Measurements from ENCODE around the gene CREB1. TPM values are rescaled to one million over a fixed set of nuclear protein-coding genes. Genes with fewer than 3 reads are reported as not detected.

Gene CREB1
- total and polyA plus RNA-seq, 2 donors (not counting 3 experiments of a cell fraction or from before 2014, with no cell fraction given), result 31.0 to 71.1 TPM

DNA sequence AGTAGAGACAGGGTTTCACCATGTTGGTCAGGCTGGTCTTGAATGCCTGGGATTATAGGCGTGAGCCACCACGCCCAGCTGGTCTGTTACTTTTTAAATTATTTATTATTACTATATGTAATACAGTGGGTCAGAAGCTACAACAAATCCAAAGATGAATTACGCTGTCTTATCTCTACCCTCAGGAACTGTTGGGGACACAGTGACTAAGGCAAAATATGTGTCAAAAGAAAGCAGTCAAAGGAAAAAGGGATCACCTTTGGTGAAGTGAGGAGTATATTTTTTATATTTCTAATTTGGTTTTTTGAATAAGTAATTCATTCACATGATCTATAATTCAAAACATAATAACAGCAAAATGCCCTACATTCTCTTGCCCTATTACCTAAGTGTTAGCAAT is 4.7 kb downstream of the CREB1 start:
- intact Hi-C loops (cut with micrococcal nuclease) (loop anchor here (5.0 kb wide), 1 partner anchor 193 kb away; no protein-coding TSS in a partner anchor), dilution Hi-C loops (cut with MboI; ENCODE audit: extremely low pct_ligation_motif_present, low sequenced_read_pairs) (no loop called here)
- peaks cover 88% of the 10 kb centered on the region for H3K79me2 ChIP-seq (ENCODE audit: control insufficient read depth, insufficient read depth, low read length)
- DNase-seq (ENCODE audit: low read depth, low spot score), result no peak
- ChIA-PET POLR2A (no interaction called here), CTCF (interaction anchor here (1.4 to 2.8 kb wide), 3 partner anchors 10 to 92 kb away, joined by 5 to 9 read pairs (median 8); partner anchors contain the start of gene METTL21A)
- peaks cover 20% of the 10 kb centered on the region for H3K4me1 ChIP-seq (ENCODE audit: control insufficient read depth, extremely low read depth, insufficient read depth, low read length)
- H4K20me1 ChIP-seq (replicated peaks; ENCODE audit: control insufficient read depth, extremely low read depth, insufficient read depth, low read length), result peaks cover 4% of the 10 kb centered on the region
- TF ChIP-seq, protein P1, sequence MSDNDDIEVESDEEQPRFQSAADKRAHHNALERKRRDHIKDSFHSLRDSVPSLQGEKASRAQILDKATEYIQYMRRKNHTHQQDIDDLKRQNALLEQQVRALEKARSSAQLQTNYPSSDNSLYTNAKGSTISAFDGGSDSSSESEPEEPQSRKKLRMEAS (IDR thresholded peaks at IDR 0.05; ENCODE audit: insufficient read depth, insufficient read length), result no peak
- TF ChIP-seq POLR2AphosphoS5 (IDR thresholded peaks at IDR 0.05; ENCODE audit: insufficient read depth, low read depth, low read length) (no peak), EZH2 (IDR thresholded peaks at IDR 0.05; ENCODE audit: borderline replicate concordance, low read depth, low read length, severe bottlenecking) (no peak), MYC (IDR thresholded peaks at IDR 0.05; ENCODE audit: low read depth, low read length) (no peak), GATA2 (IDR thresholded peaks at IDR 0.05; ENCODE audit: insufficient read depth, insufficient read length, low read depth, low read length) (no peak), POLR2A (IDR thresholded peaks at IDR 0.05; ENCODE audit: low read depth, low read length) (no peak), FOS (IDR thresholded peaks at IDR 0.05; ENCODE audit: borderline replicate concordance, insufficient read depth, low read length) (no peak), JUN (IDR thresholded peaks at IDR 0.05; ENCODE audit: borderline replicate concordance, insufficient read depth, insufficient read length, low read depth) (no peak)
- TF ChIP-seq, protein P2, sequence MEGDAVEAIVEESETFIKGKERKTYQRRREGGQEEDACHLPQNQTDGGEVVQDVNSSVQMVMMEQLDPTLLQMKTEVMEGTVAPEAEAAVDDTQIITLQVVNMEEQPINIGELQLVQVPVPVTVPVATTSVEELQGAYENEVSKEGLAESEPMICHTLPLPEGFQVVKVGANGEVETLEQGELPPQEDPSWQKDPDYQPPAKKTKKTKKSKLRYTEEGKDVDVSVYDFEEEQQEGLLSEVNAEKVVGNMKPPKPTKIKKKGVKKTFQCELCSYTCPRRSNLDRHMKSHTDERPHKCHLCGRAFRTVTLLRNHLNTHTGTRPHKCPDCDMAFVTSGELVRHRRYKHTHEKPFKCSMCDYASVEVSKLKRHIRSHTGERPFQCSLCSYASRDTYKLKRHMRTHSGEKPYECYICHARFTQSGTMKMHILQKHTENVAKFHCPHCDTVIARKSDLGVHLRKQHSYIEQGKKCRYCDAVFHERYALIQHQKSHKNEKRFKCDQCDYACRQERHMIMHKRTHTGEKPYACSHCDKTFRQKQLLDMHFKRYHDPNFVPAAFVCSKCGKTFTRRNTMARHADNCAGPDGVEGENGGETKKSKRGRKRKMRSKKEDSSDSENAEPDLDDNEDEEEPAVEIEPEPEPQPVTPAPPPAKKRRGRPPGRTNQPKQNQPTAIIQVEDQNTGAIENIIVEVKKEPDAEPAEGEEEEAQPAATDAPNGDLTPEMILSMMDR (IDR thresholded peaks at IDR 0.05; ENCODE audit: extremely low read depth in 1 of 2, insufficient read depth in 1 of 2, low read depth in 1 of 2, low read length in 2 of 2), result no peak
- no peak overlapping the region for H3K27ac ChIP-seq (ENCODE audit: insufficient read depth, low read depth, low read length)
- no peaks in the 10 kb centered on the region for H3K36me3 ChIP-seq (ENCODE audit: control insufficient read depth in 2 of 2, extremely low read depth in 1 of 2, insufficient read depth in 2 of 2, low read length in 2 of 2)
- no peak overlapping the region for H2AFZ ChIP-seq (ENCODE audit: low read depth, low read length)
- H3K9ac ChIP-seq (replicated peaks; ENCODE audit: extremely low read depth, insufficient read depth, low read length), result no peak overlapping the region
- no peaks in the 10 kb centered on the region for H3K9me1 ChIP-seq (replicated peaks; ENCODE audit: control insufficient read depth, extremely low read depth, insufficient read depth, low read length)
- H3K4me3 ChIP-seq (replicated peaks in 1 of 3; ENCODE audit: insufficient read depth in 1 of 3, low read depth in 1 of 3, low read length in 3 of 3), result no peak overlapping the region
- H3K4me2 ChIP-seq (ENCODE audit: insufficient read depth, low read length), result peak overlapping the region; percentile 28
- FAIRE-seq, result no peak
- H3K27me3 ChIP-seq (ENCODE audit: control insufficient read depth in 2 of 2, insufficient read depth in 2 of 2, low read length in 2 of 2), result no peaks in the 10 kb centered on the region
- H3K9me3 ChIP-seq (replicated peaks; ENCODE audit: control insufficient read depth, insufficient read depth, low read length), result no peaks in the 10 kb centered on the region
- BruUV-seq (replicated peaks), result no TSS peak
